Uterus (tissue), 4 donors: ENCODE data around the gene GPR63. TPM values are rescaled to one million over a fixed set of nuclear protein-coding genes. Genes with fewer than 3 reads are reported as not detected.

Experiments
- DNase-seq, 2 donors: peaks; one replicate each; pipeline ENCODE4 v3.0.0-alpha.2; 2019 to 2020
- H3K27ac ChIP-seq, 2 donors: fragments of 200-600 bp; sonication (generic); 1 replicate in 1 of 2; 2 replicates in 1 of 2; pipeline ENCODE4 v1.5.1; 2016 to 2018
- H3K27me3 ChIP-seq, 2 donors: fragments of 200-600 bp; sonication (generic); one replicate each; pipeline ENCODE4 v1.5.1; 2018 to 2019; ENCODE audit warnings: control low read depth in 1 of 2
- H3K36me3 ChIP-seq, 2 donors: fragments of 200-600 bp; sonication (generic); one replicate each; pipeline ENCODE4 v1.5.1; 2019; ENCODE audit warnings: control low read depth in 1 of 2
- H3K4me1 ChIP-seq, 2 donors: fragments of 200-600 bp; sonication (generic); one replicate each; pipeline ENCODE4 v1.5.1; 2018 to 2019; ENCODE audit warnings: control low read depth in 1 of 2
- H3K4me3 ChIP-seq, 2 donors: fragments of 200-600 bp; sonication (generic); 1 replicate in 1 of 2; 2 replicates in 1 of 2; pipeline ENCODE4 v1.5.1; 2018 to 2019; ENCODE audit warnings: mild to moderate bottlenecking in 1 of 2
- H3K9me3 ChIP-seq, 2 donors: fragments of 200-600 bp; sonication (generic); one replicate each; pipeline ENCODE4 v1.5.1; 2019; ENCODE audit warnings: control low read depth in 1 of 2
- POLR2A ChIP-seq, 2 donors: fragments of 450-650 bp; IDR thresholded peaks; one replicate each; pipeline ENCODE4 v1.6.1; 2016; ENCODE audit warnings: antibody characterized with exemption in 2 of 2, mild to moderate bottlenecking in 1 of 2, moderate library complexity in 1 of 2
- intact Hi-C: fragments of 100-400 bp; cut with DNase I; formaldehyde crosslinking; loops from one replicate; pipeline ENCODE4 v1.15.1; 2023; ENCODE audit warnings: low total_unique reads
- total RNA-seq, 4 donors: library from RNA; depleted of rRNA in 3 of 4; stranded (reverse); fragments of >200 nt in 3 of 4; gene quantifications; one replicate each; pipeline versions ENCODE4 v1.1.0 to v1.2.4, GENCODE V29; 2014 to 2023
- TF ChIP-seq, protein P1 (sequence below), 4 experiments: fragments of 200-600 bp in 2 of 4; fragments of 450-650 bp in 2 of 4; sonication (generic) in 2 of 4; IDR thresholded peaks; one replicate each; pipeline ENCODE4 v1.5.1; 2016 to 2019; ENCODE audit warnings: antibody characterized with exemption in 4 of 4, mild to moderate bottlenecking in 2 of 4, moderate library complexity in 1 of 4
- donor health status: DM: yes; HTN: yes; CAD: no.

The GPR63 gene
- total RNA-seq, 4 donors from 2014 or later = 0.26 to 5.5 (median 2.5) TPM

DNA sequence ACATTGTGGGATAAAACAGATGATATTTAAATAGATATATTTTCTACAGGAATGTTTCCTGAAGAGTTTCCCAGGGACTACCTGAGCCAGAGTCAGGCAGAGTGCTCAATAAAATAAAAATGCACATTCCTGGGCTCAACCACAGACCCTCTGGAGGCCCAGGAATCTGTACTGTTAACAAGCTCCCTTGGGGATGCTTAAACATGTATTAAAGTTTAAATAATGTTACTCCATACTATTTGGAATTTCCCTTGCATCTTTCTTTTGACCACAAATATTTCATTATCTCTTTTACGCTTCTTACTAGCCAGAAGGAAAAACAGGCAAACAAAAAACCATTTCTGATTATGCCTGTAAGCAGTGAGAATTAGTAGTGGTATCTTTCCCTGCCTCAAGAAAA is 42.3 kb downstream of the GPR63 start:
- intact Hi-C loops = no loop called here
- Histone ChIP-seq H3K36me3 (no peaks in the 10 kb centered on the region), H3K27ac (no peak overlapping the region), H3K9me3 (no peaks in the 10 kb centered on the region), H3K4me1 (no peaks in the 10 kb centered on the region), H3K4me3 (no peak overlapping the region), H3K27me3 (no peaks in the 10 kb centered on the region)
- no peak for DNase-seq
- TF ChIP-seq POLR2A (IDR thresholded peaks at IDR 0.05) = no peak
- TF ChIP-seq, protein P1, sequence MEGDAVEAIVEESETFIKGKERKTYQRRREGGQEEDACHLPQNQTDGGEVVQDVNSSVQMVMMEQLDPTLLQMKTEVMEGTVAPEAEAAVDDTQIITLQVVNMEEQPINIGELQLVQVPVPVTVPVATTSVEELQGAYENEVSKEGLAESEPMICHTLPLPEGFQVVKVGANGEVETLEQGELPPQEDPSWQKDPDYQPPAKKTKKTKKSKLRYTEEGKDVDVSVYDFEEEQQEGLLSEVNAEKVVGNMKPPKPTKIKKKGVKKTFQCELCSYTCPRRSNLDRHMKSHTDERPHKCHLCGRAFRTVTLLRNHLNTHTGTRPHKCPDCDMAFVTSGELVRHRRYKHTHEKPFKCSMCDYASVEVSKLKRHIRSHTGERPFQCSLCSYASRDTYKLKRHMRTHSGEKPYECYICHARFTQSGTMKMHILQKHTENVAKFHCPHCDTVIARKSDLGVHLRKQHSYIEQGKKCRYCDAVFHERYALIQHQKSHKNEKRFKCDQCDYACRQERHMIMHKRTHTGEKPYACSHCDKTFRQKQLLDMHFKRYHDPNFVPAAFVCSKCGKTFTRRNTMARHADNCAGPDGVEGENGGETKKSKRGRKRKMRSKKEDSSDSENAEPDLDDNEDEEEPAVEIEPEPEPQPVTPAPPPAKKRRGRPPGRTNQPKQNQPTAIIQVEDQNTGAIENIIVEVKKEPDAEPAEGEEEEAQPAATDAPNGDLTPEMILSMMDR (IDR thresholded peaks at IDR 0.05) = no peak

GRCh38 chr6:96792561-96793190 is 44.6 kb downstream of the GPR63 start:
- H3K27ac ChIP-seq = no peak overlapping the region
- DNase-seq = no peak
- no peak for TF ChIP-seq POLR2A (IDR thresholded peaks at IDR 0.05)
- H3K4me3 ChIP-seq = no peak overlapping the region
- intact Hi-C loops = no loop called here
- no peaks in the 10 kb centered on the region for H3K27me3 ChIP-seq
- H3K4me1 ChIP-seq = no peaks in the 10 kb centered on the region
- H3K9me3 ChIP-seq = no peaks in the 10 kb centered on the region
- no peaks in the 10 kb centered on the region for H3K36me3 ChIP-seq

DNA sequence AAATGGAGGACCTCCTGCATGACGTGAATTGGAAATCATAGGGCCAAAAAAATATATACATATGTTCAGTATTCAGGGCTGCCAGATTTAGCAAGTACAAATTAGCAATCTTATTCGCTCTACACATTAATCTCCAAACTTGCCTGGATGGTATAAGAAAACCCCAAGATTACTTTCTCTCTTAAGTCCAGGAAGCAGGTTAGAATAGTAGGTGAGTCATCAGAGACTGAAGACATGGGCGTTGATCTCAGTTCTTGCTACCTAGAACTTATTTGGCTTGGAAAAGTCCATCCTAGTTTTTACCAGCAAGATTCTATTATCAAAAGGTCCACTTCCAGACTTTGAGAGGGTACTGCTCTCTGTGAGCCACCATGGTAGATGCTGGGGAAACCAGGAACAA is 47.4 kb downstream of the GPR63 start:
- Histone ChIP-seq H3K27ac (no peak overlapping the region), H3K4me3 (no peak overlapping the region), H3K27me3 (no peaks in the 10 kb centered on the region), H3K4me1 (no peaks in the 10 kb centered on the region), H3K36me3 (no peaks in the 10 kb centered on the region), H3K9me3 (no peaks in the 10 kb centered on the region)
- intact Hi-C loops = no loop called here
- DNase-seq = no peak
- TF ChIP-seq POLR2A (IDR thresholded peaks at IDR 0.05) = no peak
- TF ChIP-seq, protein P1 (IDR thresholded peaks at IDR 0.05) = no peak

DNA sequence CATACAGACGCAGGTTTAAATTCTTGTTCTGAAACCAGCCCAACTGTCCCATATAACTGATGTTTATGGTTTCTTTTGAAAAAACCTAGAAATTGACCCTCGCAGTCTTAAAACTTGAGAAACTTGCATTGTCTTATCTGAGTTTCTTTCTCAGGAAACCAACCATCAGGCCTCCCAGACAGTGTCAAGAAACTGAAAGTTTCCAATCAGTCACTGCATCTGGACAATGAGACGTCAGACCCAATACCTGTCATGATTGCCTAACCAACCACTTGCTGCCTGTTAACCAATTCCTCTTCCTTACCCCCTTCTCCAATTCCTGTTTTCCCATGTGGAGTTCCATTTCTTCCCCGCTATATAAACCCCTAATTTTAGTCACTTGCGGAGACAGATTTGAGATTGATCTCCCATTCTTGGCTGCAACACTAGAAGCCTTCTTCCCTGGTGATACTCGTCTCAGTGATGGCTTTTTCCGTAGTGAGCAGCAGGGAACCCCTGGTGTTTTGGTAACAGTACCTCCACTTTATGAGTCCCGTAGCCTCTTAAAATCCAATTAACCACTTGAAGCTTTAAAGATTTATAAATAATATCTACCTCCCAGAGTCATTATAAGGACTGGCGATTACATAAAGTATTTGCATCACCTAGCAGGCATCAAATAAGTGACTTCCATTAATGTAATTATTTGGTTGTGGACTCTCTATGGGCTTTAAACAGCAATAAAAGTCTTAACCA is 49.3 kb downstream of the GPR63 start:
- H3K4me3 ChIP-seq = no peak overlapping the region
- no peak for DNase-seq
- no peak overlapping the region for H3K27ac ChIP-seq
- intact Hi-C loops = no loop called here
- no peaks in the 10 kb centered on the region for H3K4me1 ChIP-seq
- H3K36me3 ChIP-seq = no peaks in the 10 kb centered on the region
- H3K9me3 ChIP-seq = no peaks in the 10 kb centered on the region
- TF ChIP-seq, protein P1 (IDR thresholded peaks at IDR 0.05) = no peak
- no peak for TF ChIP-seq POLR2A (IDR thresholded peaks at IDR 0.05)
- H3K27me3 ChIP-seq = no peaks in the 10 kb centered on the region

DNA sequence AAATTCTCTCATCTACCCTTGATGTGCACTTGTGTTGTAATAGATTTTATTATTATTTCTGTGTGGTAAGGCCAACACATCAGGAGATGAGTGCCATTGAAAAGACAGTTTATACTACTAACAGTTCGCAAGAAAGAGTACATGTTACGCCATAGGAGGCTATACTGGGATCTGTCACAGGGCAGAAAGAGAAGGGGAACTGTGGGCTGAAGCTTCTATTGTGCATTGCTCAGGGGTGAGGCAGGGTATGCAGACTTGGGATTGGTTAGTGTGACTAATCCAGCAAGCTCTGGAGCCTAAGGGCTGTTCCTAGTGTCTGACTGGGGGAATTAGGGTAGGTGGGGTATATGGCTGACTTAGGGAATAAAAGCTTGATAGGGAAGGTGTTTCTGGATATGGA is 50.9 kb downstream of the GPR63 start:
- H3K4me1 ChIP-seq = no peaks in the 10 kb centered on the region
- no peaks in the 10 kb centered on the region for H3K27me3 ChIP-seq
- H3K27ac ChIP-seq = no peak overlapping the region
- intact Hi-C loops = no loop called here
- no peak overlapping the region for H3K4me3 ChIP-seq
- H3K36me3 ChIP-seq = no peaks in the 10 kb centered on the region
- TF ChIP-seq POLR2A (IDR thresholded peaks at IDR 0.05) = no peak
- TF ChIP-seq, protein P1 (IDR thresholded peaks at IDR 0.05) = no peak
- H3K9me3 ChIP-seq = no peaks in the 10 kb centered on the region
- no peak for DNase-seq
